GM20431 (cell line): ENCODE measurements around the gene AP1S2.
"Not testable (repeated sequence)": the region's sequence is repeated elsewhere in the genome, so short reads cannot be mapped to it uniquely, and the experiment has no call there.

Source experiments
- in situ Hi-C: fragments of 300-500 bp; cut with MseI, MboI; formaldehyde crosslinking; loops from one replicate; pipeline ENCODE4 v1.15.0; 2020; ENCODE audit warnings: low sequenced_read_pairs; ENCODE audit not compliant: unreplicated experiment

The AP1S2 gene

DNA sequence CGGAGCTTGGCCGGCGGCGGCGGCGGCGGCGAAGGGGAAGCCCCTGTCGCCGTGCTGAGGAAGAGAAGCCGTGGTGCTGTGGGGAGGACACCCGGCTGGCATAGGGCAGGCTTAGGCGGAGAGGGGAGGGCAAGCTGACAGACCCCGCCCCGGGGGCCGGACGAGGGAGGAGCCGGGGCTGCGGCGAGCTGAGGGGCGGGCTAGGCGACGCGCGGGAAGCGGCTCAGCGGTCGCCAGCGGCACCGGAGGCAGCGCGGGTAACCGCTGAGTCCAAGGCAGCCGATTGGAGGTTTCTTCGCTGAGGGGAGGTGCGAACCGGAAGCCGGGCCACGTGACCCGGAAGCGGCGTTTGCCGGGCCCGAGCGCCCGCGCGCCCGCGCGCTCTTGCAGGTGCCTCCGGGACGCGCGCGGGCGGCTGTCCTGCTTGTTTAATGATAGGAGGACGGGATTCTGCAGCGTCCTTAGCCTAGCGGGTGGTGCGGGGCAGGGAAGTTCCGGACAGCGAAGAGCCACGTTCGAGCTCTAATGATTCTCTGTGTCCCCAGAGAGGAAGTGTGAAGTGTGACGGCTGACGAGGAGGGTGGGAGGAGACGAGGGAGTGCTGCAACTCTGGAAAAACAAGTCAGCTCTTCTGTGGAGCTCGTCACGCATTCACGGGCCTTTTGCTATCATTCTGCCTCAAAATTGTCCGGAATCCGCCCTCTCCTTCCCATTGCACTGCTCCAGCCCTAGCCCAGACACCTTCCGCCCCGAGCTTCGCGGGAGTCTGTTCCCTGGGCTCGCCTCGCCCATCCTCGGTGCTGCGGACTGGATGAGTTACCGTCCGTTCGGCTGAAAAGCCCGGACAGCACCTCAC, at the start of gene AP1S2:
TSS of gene AP1S2 (minus strand) at position 102 of the 856 bp plus-strand sequence. CDS start 2,289 bp downstream, outside the sequence.
- in situ Hi-C loops = no loop called here

DNA sequence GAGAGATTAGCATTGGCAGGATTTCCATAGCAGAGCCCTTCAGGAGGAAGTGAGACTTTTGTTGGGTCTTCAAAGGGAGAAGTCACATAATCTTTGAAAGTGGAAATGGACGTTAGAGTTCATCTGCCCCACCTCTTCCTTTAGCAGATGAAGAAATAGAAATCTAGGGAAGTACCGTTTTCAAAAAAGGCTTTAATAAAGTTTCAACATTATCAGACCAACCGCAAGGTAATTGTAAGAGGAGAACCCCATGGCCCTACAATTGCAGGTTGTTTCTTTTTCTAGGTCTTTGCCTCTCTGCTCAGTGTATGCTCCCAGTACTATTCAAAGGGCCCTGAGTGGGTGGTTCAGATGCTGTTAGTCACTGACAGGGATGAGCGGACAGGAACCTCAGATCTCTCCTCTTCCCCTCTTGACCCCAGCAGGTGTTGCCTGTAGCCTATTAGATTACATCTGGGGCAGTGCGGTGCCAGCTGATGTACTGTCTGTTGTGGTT, 48.6 kb upstream of the AP1S2 start:
- in situ Hi-C loops = no loop called here

DNA sequence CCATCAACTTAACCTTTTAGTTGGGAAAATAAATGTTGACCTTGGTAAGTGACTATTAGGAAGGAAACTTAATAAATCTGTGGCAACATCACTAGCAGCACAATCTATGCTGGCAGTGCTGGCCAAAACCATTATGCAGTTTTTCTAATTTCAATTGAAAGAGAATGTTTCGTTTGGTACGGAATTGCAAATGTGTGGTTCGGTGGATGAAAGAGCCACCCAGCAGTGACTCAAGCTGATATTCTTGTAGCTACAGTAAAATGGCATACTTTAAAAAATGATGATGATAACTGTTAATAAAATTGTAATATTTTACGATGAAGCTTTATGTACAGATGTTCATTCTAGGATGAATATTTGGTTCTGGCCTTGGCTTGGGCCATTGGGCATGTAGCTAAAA, 40.7 kb upstream of the AP1S2 start:
- in situ Hi-C loops = no loop called here

DNA sequence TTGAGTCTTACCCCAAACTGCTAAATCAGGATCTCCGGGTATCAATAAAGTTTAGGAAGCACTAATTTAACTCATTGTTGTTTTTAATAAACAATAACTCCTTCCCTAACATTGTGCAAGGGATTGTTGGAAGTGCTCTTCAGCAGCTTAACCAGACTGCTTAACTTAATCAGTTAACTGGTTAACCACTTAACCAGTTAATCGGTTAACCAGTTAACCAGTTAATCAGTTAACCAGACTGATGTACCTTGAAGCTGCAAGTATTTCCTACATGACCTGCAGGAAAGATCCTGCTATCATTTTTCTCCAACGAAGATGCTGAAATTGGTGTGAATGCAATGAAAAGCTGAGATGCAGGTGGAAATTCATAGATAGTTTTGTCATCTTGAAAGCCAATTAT, 40.1 kb upstream of the AP1S2 start:
- in situ Hi-C loops = no loop called here

DNA sequence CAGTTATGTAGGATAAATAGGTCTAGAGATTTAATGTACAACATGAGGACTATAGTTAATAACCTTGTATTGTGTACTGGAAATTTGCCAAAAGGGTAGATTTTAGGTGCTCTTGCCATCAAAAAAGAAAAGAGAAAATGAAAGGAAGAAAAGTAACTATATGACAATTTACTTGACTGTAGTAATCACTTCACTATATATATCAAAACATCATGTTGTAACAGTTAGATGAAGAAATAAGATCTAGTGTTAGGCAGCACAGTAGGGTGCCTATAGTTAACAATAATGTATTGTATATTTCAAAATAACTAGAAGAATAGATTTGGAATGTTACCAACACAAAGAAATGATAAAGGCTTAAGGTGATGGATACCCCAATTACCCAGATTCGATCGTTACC, 35.9 kb upstream of the AP1S2 start:
- in situ Hi-C loops = no loop called here

DNA sequence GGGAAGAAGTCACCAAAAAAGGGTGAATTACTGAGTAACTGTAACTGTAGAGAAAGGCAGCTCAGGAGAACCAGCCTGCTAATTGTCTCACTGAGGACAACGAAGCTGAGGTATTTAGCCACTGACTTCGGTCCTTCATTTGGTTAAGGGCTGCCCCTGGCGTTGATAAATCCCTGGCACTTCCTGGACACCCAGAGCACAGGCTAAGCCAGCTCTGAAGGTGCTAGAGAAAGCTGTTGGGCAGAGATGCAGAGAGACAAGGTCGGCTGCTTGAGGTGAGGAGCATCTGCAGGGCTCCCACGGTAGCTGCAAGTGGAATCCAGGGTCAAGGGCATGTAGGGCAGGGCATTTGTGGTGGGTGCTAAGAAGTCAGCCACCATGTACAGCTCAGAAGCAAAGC, 33.4 kb upstream of the AP1S2 start:
- in situ Hi-C loops = no loop called here

DNA sequence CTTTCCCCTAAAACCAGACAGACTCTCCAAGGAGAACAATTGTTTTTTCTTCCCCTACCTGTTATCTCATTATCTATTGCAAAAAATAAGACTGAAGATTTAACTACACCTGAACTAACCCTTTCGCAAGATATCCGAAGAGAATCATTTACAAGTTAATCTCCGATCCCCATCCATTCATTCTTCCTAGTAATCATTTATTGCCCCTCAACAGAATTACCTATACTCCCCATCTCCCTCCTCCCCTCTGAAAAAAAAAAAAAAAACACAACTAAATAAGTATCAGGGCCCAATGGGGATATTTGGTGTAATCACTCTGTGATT, 28.9 kb upstream of the AP1S2 start:
- in situ Hi-C loops = no loop called here

DNA sequence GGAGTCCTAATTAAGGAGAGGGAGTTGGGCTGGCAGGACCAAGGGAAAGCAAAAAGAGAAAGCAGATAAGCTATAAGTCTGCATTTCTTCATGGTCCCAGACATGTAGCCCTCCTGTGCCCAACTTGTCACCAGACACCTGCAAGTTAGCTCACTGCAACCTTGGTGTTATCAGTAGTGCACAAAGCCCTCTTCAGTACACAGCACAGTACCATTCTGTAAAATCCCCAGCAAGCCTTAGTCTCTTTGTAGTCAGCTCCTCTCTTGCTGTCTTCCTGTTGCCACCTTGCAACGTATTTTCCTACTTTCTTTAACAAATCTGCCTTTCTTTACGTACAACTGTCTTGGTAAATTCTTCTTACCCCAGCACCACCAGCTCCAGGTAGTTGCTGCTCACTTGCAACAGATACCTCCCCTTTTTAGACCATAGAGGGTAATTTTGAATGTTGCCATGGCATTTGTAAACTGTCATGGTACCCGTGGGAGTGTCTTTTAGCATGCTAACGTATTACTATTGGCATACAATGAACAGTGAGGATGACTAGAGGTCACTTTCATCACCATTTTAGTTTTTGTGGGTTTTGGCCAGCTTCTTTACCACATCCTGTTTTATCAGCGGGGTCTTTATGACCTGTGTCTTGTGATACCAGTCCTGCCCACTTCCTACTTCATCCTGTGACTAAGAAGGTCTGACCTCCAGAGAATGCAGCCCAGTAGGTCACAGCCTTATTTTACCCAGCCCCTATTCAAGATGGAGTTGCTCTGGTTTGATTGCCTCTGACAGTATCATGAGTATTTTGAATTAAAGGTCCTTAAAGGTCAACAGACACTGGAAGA, 28.3 kb upstream of the AP1S2 start:
- in situ Hi-C loops = no loop called here

DNA sequence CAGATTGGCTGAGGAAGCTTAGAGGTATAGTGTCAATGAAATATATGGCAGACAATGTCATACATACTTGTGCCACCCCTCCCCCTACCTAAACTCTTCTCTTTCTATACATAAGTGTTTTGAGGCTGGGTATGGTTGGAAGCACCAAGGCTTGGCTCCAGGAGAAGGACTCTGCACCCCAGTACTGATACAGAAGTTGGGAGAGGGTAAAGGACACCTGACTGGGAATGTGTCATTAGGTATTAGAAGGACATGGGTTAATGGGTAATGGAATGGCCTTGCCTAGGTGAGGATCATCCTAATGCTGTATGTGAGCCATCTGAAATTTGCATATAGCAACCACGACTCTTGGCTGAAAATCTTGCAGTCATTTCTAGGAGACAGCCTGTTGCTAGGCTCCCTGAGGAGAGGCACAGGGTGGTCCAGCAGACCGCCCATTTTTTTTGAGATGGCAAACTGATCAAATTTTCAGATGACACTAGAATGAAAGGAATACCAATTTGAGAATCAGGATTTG, 26.8 kb upstream of the AP1S2 start:
- in situ Hi-C loops = no loop called here

DNA sequence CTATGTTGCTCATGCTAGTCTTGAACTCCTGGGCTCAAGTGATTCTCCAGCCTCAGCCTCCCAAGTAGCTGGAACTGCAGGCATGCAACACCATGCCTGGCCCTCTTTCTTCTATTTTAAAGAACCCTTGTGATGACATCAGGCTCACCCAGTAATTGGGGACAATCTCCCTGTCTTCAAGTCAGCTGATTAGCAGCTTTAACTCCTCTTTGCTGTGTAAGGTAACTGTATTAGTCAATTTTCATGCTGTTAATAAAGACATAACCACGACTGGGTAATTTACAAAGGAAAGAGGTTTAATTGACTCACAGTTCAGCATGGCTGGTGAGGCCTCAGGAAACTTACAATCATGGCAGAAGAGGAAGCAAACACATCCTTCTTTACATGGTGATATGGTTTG, 23.3 kb upstream of the AP1S2 start:
- in situ Hi-C loops = not testable (repeated sequence)

DNA sequence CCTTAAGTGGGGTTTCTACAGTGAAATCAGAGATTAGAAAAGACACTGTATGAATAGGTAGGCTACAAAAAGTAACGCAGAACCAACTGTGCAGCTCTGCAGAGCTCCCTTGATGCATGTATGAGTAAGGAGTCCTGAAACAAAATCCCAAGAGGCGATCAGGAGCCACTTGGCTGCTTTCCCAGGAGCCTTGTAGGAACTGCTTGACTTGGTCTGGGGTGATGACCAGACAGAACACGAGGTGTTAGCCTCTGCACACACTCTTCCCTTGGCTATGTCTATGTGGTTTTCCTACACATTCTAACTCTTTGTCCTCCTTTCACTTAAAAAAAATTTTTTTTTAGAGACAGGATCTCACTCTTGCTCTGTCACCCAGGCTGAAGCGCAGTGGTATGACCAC, 22.8 kb upstream of the AP1S2 start:
- in situ Hi-C loops = no loop called here

DNA sequence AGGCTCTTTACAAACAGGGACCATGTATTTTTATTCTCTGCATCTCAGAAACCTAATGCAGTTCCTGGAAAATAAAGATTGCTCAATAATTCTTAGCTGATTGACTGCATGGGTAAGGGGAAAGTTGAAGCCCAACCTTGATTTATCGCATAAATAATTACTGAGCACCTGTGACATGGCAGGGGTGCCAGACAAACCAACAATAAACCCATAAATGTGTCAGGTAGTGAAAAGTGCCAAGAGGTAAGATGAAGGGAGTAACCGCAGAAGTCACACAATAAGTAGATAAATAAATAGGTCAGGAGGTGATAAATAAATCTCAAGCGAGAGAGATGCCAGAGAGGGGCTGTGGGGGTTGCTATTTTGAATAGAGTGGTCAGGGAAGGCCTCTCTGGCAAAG, 20.1 kb upstream of the AP1S2 start:
- in situ Hi-C loops = no loop called here

DNA sequence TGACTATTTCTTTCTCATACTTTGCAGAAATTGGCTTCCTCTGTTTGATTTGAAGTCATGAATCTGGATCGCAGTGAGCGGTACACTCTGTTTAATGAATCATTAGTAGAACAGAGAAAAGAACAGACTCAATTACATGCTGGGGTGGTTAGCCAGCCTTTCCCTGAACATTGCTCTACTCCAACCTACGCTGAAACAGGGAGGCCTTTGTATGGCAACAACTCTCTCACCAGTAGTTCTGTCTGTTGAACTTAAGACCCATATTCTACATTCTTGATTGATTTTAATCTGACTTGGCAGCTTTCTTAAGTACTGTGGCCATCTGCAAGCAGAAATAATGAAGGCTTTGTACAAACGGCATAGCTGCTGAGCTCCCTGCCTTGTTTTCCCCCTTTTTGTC, 19.0 kb upstream of the AP1S2 start:
- in situ Hi-C loops = no loop called here

DNA sequence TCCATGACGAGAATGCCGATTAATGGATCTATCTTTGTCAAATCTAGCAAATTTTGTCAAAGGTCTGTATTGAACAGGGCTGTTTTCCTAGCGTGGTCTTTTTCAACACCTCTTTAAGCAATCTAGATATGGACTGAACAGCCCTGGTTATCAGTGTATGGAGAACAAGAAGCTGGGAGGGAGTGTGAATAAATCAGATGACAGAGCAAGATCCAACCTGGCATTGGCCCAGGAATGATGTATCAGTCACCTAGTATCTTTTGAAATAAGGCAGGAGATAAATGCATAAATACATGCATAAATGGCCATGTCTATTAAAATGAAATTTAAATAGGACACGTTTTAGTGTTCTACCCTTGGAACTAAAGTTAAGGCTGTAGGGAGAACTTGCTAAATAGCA, 15.7 kb upstream of the AP1S2 start:
- in situ Hi-C loops = no loop called here

DNA sequence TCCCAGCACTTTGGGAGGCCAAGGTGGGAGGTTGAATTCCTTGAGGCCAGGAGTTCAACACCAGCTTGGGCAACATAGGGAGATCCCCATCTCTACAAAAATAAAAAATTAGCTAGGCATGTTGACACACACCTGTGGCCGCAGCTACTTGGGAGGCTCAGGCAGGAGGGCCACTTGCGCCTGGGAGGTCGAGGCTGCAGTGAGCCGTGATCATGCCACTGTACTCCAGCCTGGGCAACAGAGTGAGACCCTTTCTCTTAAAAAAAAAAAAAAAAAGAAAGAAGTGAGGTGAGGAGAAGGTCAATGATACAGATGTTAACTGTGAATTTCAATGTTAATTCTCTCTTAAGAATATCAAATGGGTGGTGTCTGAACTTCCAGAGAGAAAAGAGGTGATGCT, 15.1 kb upstream of the AP1S2 start:
- in situ Hi-C loops = no loop called here

DNA sequence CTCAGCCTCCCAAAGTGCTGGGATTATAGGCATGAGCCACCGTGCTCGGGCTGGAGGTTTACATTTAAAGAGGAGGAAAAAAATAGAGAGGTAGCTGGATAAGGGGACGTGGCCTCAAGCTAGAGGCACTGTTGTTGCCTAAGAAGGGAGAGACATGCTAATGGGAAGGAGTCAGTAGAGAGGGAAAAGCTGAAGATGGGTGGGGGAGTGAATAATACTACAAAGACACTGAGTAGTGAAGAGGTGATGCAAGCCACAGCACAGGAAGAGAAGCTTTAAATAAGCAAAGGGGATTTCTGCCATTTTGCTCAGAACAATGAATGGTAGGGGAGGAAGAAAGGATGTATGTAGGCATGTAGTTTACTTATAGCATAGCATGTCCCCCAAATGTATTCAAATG, 11.5 kb upstream of the AP1S2 start:
- in situ Hi-C loops = no loop called here

DNA sequence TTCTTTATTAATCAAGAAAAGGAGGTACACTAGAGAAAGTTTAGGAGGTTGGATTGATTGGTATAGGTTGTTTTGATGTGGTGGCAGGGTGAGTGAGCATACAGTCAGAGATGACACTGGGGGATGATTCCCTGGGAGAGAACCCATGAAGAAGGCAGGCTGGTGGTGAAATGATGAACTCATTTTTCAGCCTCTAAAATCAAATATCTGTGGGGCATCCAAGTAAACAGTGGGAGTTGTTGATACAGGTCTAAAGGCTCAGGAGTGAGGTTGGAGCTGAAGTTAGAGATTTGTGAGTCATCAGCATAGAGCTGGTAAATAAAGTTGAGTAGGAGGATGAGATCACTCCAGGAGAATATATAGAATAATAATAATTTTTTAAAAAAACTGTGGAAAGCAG, 10.0 kb upstream of the AP1S2 start:
- in situ Hi-C loops = no loop called here

DNA sequence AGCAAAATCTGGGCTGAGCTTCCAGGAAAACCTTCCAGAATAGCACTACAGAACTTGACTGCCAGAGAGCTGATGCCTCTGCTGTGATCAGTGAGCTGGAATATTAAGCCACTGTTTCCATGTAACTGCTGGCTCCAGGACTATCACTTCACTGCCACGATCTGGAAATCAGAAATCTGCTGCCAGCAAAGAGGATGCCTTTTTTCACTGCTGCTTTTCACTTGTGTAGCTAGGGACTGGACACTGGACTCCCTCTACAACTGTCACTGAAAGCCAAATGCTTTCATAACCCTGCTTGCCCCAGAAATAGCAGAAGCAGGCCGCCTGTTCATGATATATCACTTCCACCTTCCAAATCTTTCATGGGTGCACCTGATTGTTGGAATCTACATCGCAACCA, 9.4 kb upstream of the AP1S2 start:
- in situ Hi-C loops = no loop called here

DNA sequence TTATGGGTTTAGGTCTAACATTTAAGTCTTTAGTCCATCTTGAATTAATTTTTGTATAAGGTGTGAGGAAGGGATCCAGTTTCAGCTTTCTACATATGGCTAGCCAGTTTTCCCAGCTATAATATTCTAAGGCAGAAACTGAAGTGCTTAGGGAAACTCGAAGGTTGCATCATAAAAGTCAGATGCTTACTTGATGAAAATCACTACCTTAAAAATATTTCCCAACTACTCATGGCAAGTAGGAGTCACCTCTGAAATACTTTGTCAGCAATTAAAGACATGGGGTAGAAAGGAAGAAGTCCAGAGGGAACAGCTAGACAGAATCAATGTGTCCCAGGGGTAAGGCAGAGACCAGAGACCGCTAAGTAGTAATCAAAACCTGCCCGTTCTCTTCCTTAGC, 6.3 kb upstream of the AP1S2 start:
- in situ Hi-C loops = no loop called here

DNA sequence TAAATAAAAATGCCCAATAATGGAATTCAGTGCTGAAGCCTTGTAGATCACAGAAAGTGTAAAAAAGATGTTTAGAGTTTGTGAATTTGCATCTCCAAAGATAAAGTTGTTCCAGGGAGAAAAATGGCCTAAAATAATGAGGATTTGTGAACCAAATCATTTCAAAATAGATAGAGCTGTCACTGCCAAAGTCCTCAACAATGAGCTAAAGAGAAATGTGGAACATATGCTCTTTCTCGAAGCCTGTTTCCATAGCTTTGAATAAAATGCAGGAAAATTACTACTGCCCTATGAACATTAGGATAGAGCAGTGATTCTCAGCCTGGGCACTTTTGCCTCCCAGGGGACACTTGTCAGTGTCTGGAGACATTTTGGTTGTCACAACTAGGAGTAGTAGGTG, 3.4 kb upstream of the AP1S2 start:
- in situ Hi-C loops = no loop called here

DNA sequence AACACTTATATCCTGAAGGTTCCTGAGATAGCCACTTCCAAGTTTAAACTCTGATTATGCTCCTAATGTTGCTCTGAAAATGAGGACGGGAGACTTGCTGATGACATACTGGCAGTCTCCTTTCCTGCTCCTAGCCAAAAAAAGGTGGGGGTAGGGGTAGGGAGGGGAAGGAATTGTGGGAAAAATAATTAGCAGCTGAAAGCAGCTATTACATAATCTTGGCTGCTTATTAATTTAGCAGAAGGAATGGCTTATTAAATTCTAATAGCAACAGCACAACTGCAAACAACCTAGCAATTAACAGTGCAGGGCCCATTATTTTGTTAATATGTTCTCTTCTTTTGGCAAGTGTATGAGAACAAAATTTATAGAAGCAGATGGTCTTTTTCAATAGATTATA, 2.0 kb upstream of the AP1S2 start:
- in situ Hi-C loops = no loop called here
